Measurements from ENCODE around the gene TFR2.

GRCh38 chr7:100588438-100588837 lies 52.9 kb downstream of the TFR2 start:
- TF ChIP-seq CTCF (IDR thresholded peaks at IDR 0.05) (peak in 3 of 5 experiments; percentile 9 to 19 (median 17)), POLR2A (IDR thresholded peaks at IDR 0.05) (no peak), POLR2AphosphoS5 (IDR thresholded peaks at IDR 0.05) (no peak)
